Thyroid gland (tissue), 4 donors: ENCODE data around the gene CCDC148. TPM values are rescaled to one million over a fixed set of nuclear protein-coding genes. Genes with fewer than 3 reads are reported as not detected.

Source experiments
- DNase-seq, 2 donors: peaks; one replicate each; pipeline ENCODE4 v3.0.0-alpha.2; 2019
- H3K27ac ChIP-seq, 3 donors: fragments of 200-600 bp; sonication (generic); 1 replicate in 2 of 3; 2 replicates in 1 of 3; pipeline ENCODE4 v1.5.1; 2016 to 2019; ENCODE audit warnings: mild to moderate bottlenecking in 1 of 3, moderate library complexity in 1 of 3
- H3K27me3 ChIP-seq: fragments of 200-600 bp; sonication (generic); one replicate; pipeline ENCODE4 v1.5.1; 2019
- H3K36me3 ChIP-seq, 2 donors: fragments of 200-600 bp; sonication (generic); one replicate each; pipeline ENCODE4 v1.5.1; 2016 to 2019
- H3K4me1 ChIP-seq, 2 donors: fragments of 200-600 bp; sonication (generic); one replicate each; pipeline ENCODE4 v1.5.1; 2017 to 2019
- H3K4me3 ChIP-seq, 3 donors: fragments of 200-600 bp; sonication (generic); replicated peaks in 1 of 3; 1 replicate in 2 of 3; 2 replicates in 1 of 3; pipeline ENCODE4 v1.5.1; 2016; ENCODE audit warnings: mild to moderate bottlenecking in 1 of 3
- H3K9me3 ChIP-seq: fragments of 200-600 bp; sonication (generic); one replicate; pipeline ENCODE4 v1.5.1; 2017
- CTCF ChIP-seq, 6 experiments: fragments of 200-600 bp in 3 of 6; fragments of 450-650 bp in 3 of 6; sonication (generic) in 3 of 6; IDR thresholded peaks; one replicate each; pipeline ENCODE4 v1.5.1; 2016 to 2019; ENCODE audit warnings: antibody characterized with exemption in 6 of 6, mild to moderate bottlenecking in 2 of 6, inconsistent platforms in 1 of 6, moderate library complexity in 1 of 6
- POLR2A ChIP-seq, 2 donors: fragments of 450-650 bp; IDR thresholded peaks; one replicate each; pipeline ENCODE4 v1.6.1; 2017; ENCODE audit warnings: antibody characterized with exemption in 2 of 2, mild to moderate bottlenecking in 2 of 2, moderate library complexity in 1 of 2
- WGBS, 2 donors: methylation state at CpG; one replicate each; pipeline ENCODE4 v1.1.5; 2017; 5-methylcytosine and 5-hydroxymethylcytosine counted together
- intact Hi-C: fragments of 100-400 bp; cut with DNase I; formaldehyde crosslinking; loops from one replicate; pipeline ENCODE4 v1.15.1; 2023
- total RNA-seq, 4 donors: library from RNA; depleted of rRNA; stranded (reverse); fragments of >200 nt; gene quantifications; one replicate each; pipeline ENCODE4 v1.2.3, GENCODE V29; 2016

The CCDC148 gene
- total RNA-seq, 4 donors from 2014 or later: 4.6 to 10.7 (median 7.4) TPM

- no peaks in the 10 kb centered on the region for H3K27me3 ChIP-seq
- no peaks in the 10 kb centered on the region for H3K9me3 ChIP-seq
- TF ChIP-seq POLR2A (IDR thresholded peaks at IDR 0.05) (no peak), CTCF (IDR thresholded peaks at IDR 0.05) (no peak)
- peaks cover 7 to 12% of the 10 kb centered on the region in 2 donors for H3K4me1 ChIP-seq
- 89 to 90% methylated on average over 3 of the region's 3 CpGs for WGBS, 2 donors
- H3K4me3 ChIP-seq: no peak overlapping the region
- intact Hi-C loops: no loop called here
- DNase-seq: no peak
- no peaks in the 10 kb centered on the region for H3K36me3 ChIP-seq
- H3K27ac ChIP-seq: no peak overlapping the region
These were observed 29.8 kb upstream of the CCDC148 start for GRCh38 chr2:158486150-158486969.

- DNase-seq: no peak
- TF ChIP-seq CTCF (IDR thresholded peaks at IDR 0.05) (no peak), POLR2A (IDR thresholded peaks at IDR 0.05) (no peak)
These were observed 28.5 kb upstream of the CCDC148 start for GRCh38 chr2:158484892-158485556.

GRCh38 chr2:158482594-158482993, 26.0 kb upstream of the CCDC148 start:
- no peak for TF ChIP-seq POLR2A (IDR thresholded peaks at IDR 0.05)
- no peak for TF ChIP-seq CTCF (IDR thresholded peaks at IDR 0.05)
- H3K27me3 ChIP-seq: no peaks in the 10 kb centered on the region
- intact Hi-C loops: no loop called here
- no peaks in the 10 kb centered on the region for H3K9me3 ChIP-seq
- H3K27ac ChIP-seq: no peak overlapping the region
- H3K36me3 ChIP-seq: no peaks in the 10 kb centered on the region
- no peak for DNase-seq
- no peak overlapping the region for H3K4me3 ChIP-seq
- H3K4me1 ChIP-seq: peaks cover 12% of the 10 kb centered on the region in 2 donors

More at GRCh38 chr2:158484892-158485556, 28.5 kb upstream of the CCDC148 start:
- H3K36me3 ChIP-seq: no peaks in the 10 kb centered on the region
- WGBS, 2 donors: 81 to 83% methylated on average over 8 of the region's 8 CpGs
- no peaks in the 10 kb centered on the region for H3K27me3 ChIP-seq
- no peak overlapping the region for H3K4me3 ChIP-seq
- no peaks in the 10 kb centered on the region for H3K9me3 ChIP-seq
- H3K27ac ChIP-seq: no peak overlapping the region
- intact Hi-C loops: no loop called here
- peaks cover 7 to 12% of the 10 kb centered on the region in 2 donors for H3K4me1 ChIP-seq

- Histone ChIP-seq H3K36me3 (no peaks in the 10 kb centered on the region), H3K27ac (no peak overlapping the region), H3K4me1 (peaks cover 9 to 11% of the 10 kb centered on the region in 2 donors), H3K9me3 (no peaks in the 10 kb centered on the region), H3K4me3 (no peak overlapping the region), H3K27me3 (no peaks in the 10 kb centered on the region)
- 94 to 98% methylated on average over 1 of the region's 1 CpG for WGBS, 2 donors
- intact Hi-C loops: no loop called here
- no peak for DNase-seq
- TF ChIP-seq POLR2A (IDR thresholded peaks at IDR 0.05): no peak
- TF ChIP-seq CTCF (IDR thresholded peaks at IDR 0.05): no peak
These were observed 24.6 kb upstream of the CCDC148 start for GRCh38 chr2:158481116-158481515.

GRCh38 chr2:158478816-158479215, 22.3 kb upstream of the CCDC148 start:
- intact Hi-C loops: no loop called here
- no peak for TF ChIP-seq CTCF (IDR thresholded peaks at IDR 0.05)
- no peak for TF ChIP-seq POLR2A (IDR thresholded peaks at IDR 0.05)
- peaks cover 9 to 11% of the 10 kb centered on the region in 2 donors for H3K4me1 ChIP-seq
- H3K27ac ChIP-seq: no peak overlapping the region
- H3K9me3 ChIP-seq: no peaks in the 10 kb centered on the region
- H3K4me3 ChIP-seq: no peak overlapping the region
- no peaks in the 10 kb centered on the region for H3K36me3 ChIP-seq
- no peak for DNase-seq
- H3K27me3 ChIP-seq: no peaks in the 10 kb centered on the region
- 62 to 71% methylated on average over 1 of the region's 1 CpG for WGBS, 2 donors
